SJCRH30 (cell line): ENCODE results near the gene NAPB. TPM values are rescaled to one million over a fixed set of nuclear protein-coding genes. Genes with fewer than 3 reads are reported as not detected.
A peak's percentile ranks its signal among the peaks of the same experiment; 100 is the strongest.

Experiments
- DNase-seq, 2 experiments: peaks; one replicate each; pipeline ENCODE4 v3.0.0-alpha.2; 2015 to 2020
- H3K27ac ChIP-seq: fragments of 250-450 bp; sonication (Bioruptor Pico); 2 replicates; pipeline ENCODE4 v1.5.1; 2020; ENCODE audit warnings: mild to moderate bottlenecking, moderate library complexity
- H3K27me3 ChIP-seq: fragments of 250-450 bp; sonication (Bioruptor Pico); 2 replicates; pipeline ENCODE4 v1.5.1; 2020; ENCODE audit warnings: mild to moderate bottlenecking, moderate library complexity
- H3K36me3 ChIP-seq: fragments of 250-450 bp; sonication (Bioruptor Pico); 2 replicates; pipeline ENCODE4 v1.5.1; 2020; ENCODE audit warnings: mild to moderate bottlenecking, moderate library complexity
- H3K4me1 ChIP-seq: fragments of 250-450 bp; sonication (Bioruptor Pico); 2 replicates; pipeline ENCODE4 v1.5.1; 2020; ENCODE audit warnings: mild to moderate bottlenecking, moderate library complexity
- H3K4me3 ChIP-seq: fragments of 250-450 bp; sonication (Bioruptor Pico); 2 replicates; pipeline ENCODE4 v1.5.1; 2020; ENCODE audit warnings: mild to moderate bottlenecking, moderate library complexity
- H3K9me3 ChIP-seq: fragments of 250-450 bp; sonication (Bioruptor Pico); replicated peaks from 2 replicates; pipeline ENCODE4 v1.5.1; 2020; ENCODE audit warnings: mild to moderate bottlenecking, moderate library complexity
- total RNA-seq: library from RNA; depleted of rRNA; stranded (reverse); fragments of >200 nt; shearing (Covaris generic); gene quantifications from 2 replicates; pipeline ENCODE4 v1.2.3, GENCODE V29; 2014

NAPB gene
- total RNA-seq, 1 experiment from 2014 or later = 11.3 TPM

GRCh38 chr20:23374441-23374840, 46.8 kb downstream of the NAPB start:
- Histone ChIP-seq H3K36me3 (peaks cover 86% of the 10 kb centered on the region), H3K4me3 (no peak overlapping the region), H3K27me3 (no peaks in the 10 kb centered on the region), H3K9me3 (peaks cover 6% of the 10 kb centered on the region; the same call in 1 of the 2 replicates), H3K27ac (no peak overlapping the region), H3K4me1 (no peaks in the 10 kb centered on the region)
- DNase-seq = no peak

- H3K4me1 ChIP-seq = no peaks in the 10 kb centered on the region
- H3K36me3 ChIP-seq = peaks cover 99% of the 10 kb centered on the region
- H3K9me3 ChIP-seq = peaks cover 6% of the 10 kb centered on the region; the same call in 1 of the 2 replicates
- DNase-seq = no peak
- no peak overlapping the region for H3K27ac ChIP-seq
- H3K4me3 ChIP-seq = no peak overlapping the region
- H3K27me3 ChIP-seq = no peaks in the 10 kb centered on the region
Observed at GRCh38 chr20:23371496-23371895, 49.8 kb downstream of the NAPB start.

- Histone ChIP-seq H3K4me3 (no peak overlapping the region), H3K27ac (no peak overlapping the region), H3K36me3 (peaks cover 98% of the 10 kb centered on the region), H3K27me3 (no peaks in the 10 kb centered on the region), H3K9me3 (peaks cover 6% of the 10 kb centered on the region; the same call in 1 of the 2 replicates), H3K4me1 (no peaks in the 10 kb centered on the region; the same call in 1 of the 2 replicates)
- DNase-seq = no peak
Observed at GRCh38 chr20:23370873-23371272, 50.4 kb downstream of the NAPB start.

- Histone ChIP-seq H3K27ac (no peak overlapping the region), H3K4me1 (no peaks in the 10 kb centered on the region; the same call in 1 of the 2 replicates), H3K4me3 (no peak overlapping the region), H3K9me3 (0 out of 2 replicates have a peak, but pooled peaks cover 1% of the 10 kb centered on the region), H3K27me3 (no peaks in the 10 kb centered on the region), H3K36me3 (peaks cover 95% of the 10 kb centered on the region)
- DNase-seq = no peak
Observed at GRCh38 chr20:23370274-23370673, 51.0 kb downstream of the NAPB start.

- H3K4me1 ChIP-seq = no peaks in the 10 kb centered on the region; the same call in 1 of the 2 replicates
- no peak overlapping the region for H3K27ac ChIP-seq
- H3K27me3 ChIP-seq = no peaks in the 10 kb centered on the region
- H3K36me3 ChIP-seq = peaks cover 95% of the 10 kb centered on the region
- no peak overlapping the region for H3K4me3 ChIP-seq
- no peaks in the 10 kb centered on the region for H3K9me3 ChIP-seq
- DNase-seq = no peak
Observed at GRCh38 chr20:23369072-23369823, 52.0 kb downstream of the NAPB start.

GRCh38 chr20:23368316-23369071, 52.8 kb downstream of the NAPB start:
- Histone ChIP-seq H3K4me1 (peaks cover 5% of the 10 kb centered on the region), H3K9me3 (no peaks in the 10 kb centered on the region), H3K36me3 (peaks cover 94% of the 10 kb centered on the region), H3K27me3 (no peaks in the 10 kb centered on the region), H3K27ac (no peak overlapping the region), H3K4me3 (no peak overlapping the region)
- no peak for DNase-seq

- H3K4me1 ChIP-seq = peaks cover 11% of the 10 kb centered on the region
- H3K36me3 ChIP-seq = peaks cover 86% of the 10 kb centered on the region
- H3K4me3 ChIP-seq = no peak overlapping the region
- no peaks in the 10 kb centered on the region for H3K9me3 ChIP-seq
- DNase-seq = no peak
- H3K27ac ChIP-seq = no peak overlapping the region
- no peaks in the 10 kb centered on the region for H3K27me3 ChIP-seq
Observed at GRCh38 chr20:23367770-23368169, 53.5 kb downstream of the NAPB start.

- H3K36me3 ChIP-seq = peaks cover 73% of the 10 kb centered on the region
- H3K27me3 ChIP-seq = no peaks in the 10 kb centered on the region
- H3K27ac ChIP-seq = no peak overlapping the region
- H3K9me3 ChIP-seq = no peaks in the 10 kb centered on the region
- DNase-seq = no peak
- no peak overlapping the region for H3K4me3 ChIP-seq
- H3K4me1 ChIP-seq = peaks cover 11% of the 10 kb centered on the region
Observed at GRCh38 chr20:23366384-23366783, 54.9 kb downstream of the NAPB start.

- H3K4me3 ChIP-seq = no peak overlapping the region
- no peaks in the 10 kb centered on the region for H3K27me3 ChIP-seq
- no peaks in the 10 kb centered on the region for H3K9me3 ChIP-seq
- no peak overlapping the region for H3K27ac ChIP-seq
- peaks cover 16% of the 10 kb centered on the region for H3K4me1 ChIP-seq
- no peak for DNase-seq
- H3K36me3 ChIP-seq = peaks cover 64% of the 10 kb centered on the region
Observed at GRCh38 chr20:23365390-23366165, 55.7 kb downstream of the NAPB start.

- no peak for DNase-seq
- Histone ChIP-seq H3K27ac (no peak overlapping the region; the same call in 1 of the 2 replicates), H3K36me3 (peaks cover 41% of the 10 kb centered on the region), H3K9me3 (no peaks in the 10 kb centered on the region), H3K27me3 (no peaks in the 10 kb centered on the region), H3K4me1 (peaks cover 18% of the 10 kb centered on the region), H3K4me3 (peak overlapping the region; percentile 72)
Observed at GRCh38 chr20:23363257-23363649, 58.0 kb downstream of the NAPB start.

GRCh38 chr20:23362392-23363256, 58.7 kb downstream of the NAPB start:
- H3K4me3 ChIP-seq = peak overlapping the region; percentile 72
- H3K27ac ChIP-seq = peak overlapping the region; percentile 77

GRCh38 chr20:23361476-23362391, 59.6 kb downstream of the NAPB start, which contains the start of gene GZF1:
Gene GZF1 (plus strand): TSS chr20:23362182. CDS start chr20:23364384, 2,202 bp downstream.
- peak within 1 kb of the TSS; percentile 72 for H3K4me3 ChIP-seq
- H3K27me3 ChIP-seq = no peaks in the 10 kb centered on the region
- peak within 1 kb of the TSS; percentile 96 for H3K27ac ChIP-seq
- peaks cover 26% of the 10 kb centered on the region for H3K36me3 ChIP-seq
- peaks cover 23% of the 10 kb centered on the region for H3K4me1 ChIP-seq
- DNase-seq = peak; percentile 98
- H3K9me3 ChIP-seq = no peaks in the 10 kb centered on the region

More at GRCh38 chr20:23362392-23363256, 58.7 kb downstream of the NAPB start:
- Histone ChIP-seq H3K27me3 (no peaks in the 10 kb centered on the region), H3K4me1 (peaks cover 18% of the 10 kb centered on the region), H3K36me3 (peaks cover 35% of the 10 kb centered on the region), H3K9me3 (no peaks in the 10 kb centered on the region)
- DNase-seq = peak; percentile 71 to 72

- Histone ChIP-seq H3K4me1 (peaks cover 23% of the 10 kb centered on the region), H3K4me3 (peak overlapping the region; percentile 72), H3K36me3 (peaks cover 22% of the 10 kb centered on the region), H3K27me3 (no peaks in the 10 kb centered on the region), H3K27ac (peak overlapping the region; percentile 96), H3K9me3 (no peaks in the 10 kb centered on the region)
- DNase-seq = no peak
Observed at GRCh38 chr20:23361119-23361475, 60.2 kb downstream of the NAPB start.
